LNCaP clone FGC (cell line): ENCODE data around the gene COL25A1.
"Not testable (repeated sequence)": the region's sequence is repeated elsewhere in the genome, so short reads cannot be mapped to it uniquely, and the experiment has no call there.

Source experiments
- DNase-seq: peaks from one replicate; pipeline ENCODE4 v3.0.0-alpha.2; 2011; ENCODE audit warnings: low read depth
- H3K4me3 ChIP-seq: 2 replicates; pipeline ENCODE4 v1.5.1; 2011; ENCODE audit warnings: mild to moderate bottlenecking, low read depth, low read length, control low read depth
- CTCF ChIP-seq: IDR thresholded peaks from 2 replicates; pipeline ENCODE4 v1.5.1; 2012; ENCODE audit warnings: mild to moderate bottlenecking; ENCODE audit not compliant: control insufficient read depth, insufficient read depth; ENCODE audit errors: extremely low read depth

The COL25A1 gene

GRCh38 chr4:109022961-109023360, 279.5 kb downstream of the COL25A1 start:
- DNase-seq: no peak
- H3K4me3 ChIP-seq: no peak overlapping the region
- TF ChIP-seq CTCF: no peak

GRCh38 chr4:109021630-109022029, 280.8 kb downstream of the COL25A1 start:
- not testable (repeated sequence) for DNase-seq, H3K4me3 ChIP-seq

DNA sequence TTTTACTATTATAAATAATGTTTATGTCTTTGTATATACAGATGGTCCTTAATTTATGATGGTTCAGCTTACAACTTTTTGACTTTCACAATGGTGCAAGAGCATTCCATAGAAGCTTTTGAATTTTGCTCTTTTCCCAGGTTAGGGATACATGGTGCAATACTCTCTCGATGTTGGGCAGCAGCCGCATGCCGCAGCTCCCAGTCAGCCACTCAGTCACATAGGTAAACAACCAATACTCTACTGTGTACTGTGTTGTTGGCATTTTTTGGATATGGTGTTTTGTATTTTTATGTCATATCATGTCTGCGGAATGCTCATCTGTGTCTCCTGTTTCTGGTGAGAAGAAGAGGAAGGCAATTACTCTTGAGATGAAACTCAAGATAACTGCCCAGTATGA, 281.6 kb downstream of the COL25A1 start:
- no peak for DNase-seq
- TF ChIP-seq CTCF: no peak
- H3K4me3 ChIP-seq: no peak overlapping the region

DNA sequence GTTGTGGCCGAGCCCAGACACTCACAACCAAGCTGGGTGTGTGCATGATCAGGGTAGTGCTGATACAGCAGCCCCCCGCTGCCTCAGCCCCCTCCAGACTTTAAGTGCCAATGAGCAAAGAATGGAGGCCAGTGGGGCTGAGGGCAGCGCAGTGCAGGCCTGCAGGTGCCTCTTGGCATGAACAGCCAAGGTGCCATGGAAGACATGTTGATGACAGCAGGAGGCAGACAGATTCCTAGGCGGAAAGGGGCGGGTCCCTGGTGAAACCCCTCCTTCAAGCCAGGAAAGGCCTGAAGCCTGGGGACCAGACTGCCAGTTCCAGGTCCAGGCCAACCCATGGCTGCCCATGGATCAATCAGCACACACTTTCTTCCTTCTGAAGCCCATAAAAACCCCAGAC, 286.3 kb downstream of the COL25A1 start:
- no peak for DNase-seq
- no peak overlapping the region for H3K4me3 ChIP-seq
- no peak for TF ChIP-seq CTCF

DNA sequence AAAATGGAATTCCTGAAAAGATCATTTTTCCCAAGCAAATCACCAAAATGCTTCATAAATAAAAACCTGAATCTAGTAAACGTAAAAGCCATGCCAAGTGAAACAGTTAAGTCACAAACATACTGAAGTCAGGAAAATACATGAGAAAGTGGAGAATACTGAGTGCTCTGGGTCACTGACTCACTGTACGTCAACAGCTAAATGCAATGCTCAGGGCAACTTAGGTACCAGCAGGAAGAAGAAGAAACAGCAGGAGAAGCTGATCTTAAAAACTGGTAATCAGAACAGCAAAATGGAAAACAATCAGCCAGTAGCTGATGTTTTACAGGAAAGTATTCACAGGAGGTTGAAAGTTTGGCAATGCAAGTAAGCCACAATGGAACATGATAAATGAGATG, 287.0 kb downstream of the COL25A1 start:
- TF ChIP-seq CTCF: no peak
- no peak for DNase-seq
- no peak overlapping the region for H3K4me3 ChIP-seq

- no peak for TF ChIP-seq CTCF
These were observed 287.7 kb downstream of the COL25A1 start for GRCh38 chr4:109014593-109015412.

DNA sequence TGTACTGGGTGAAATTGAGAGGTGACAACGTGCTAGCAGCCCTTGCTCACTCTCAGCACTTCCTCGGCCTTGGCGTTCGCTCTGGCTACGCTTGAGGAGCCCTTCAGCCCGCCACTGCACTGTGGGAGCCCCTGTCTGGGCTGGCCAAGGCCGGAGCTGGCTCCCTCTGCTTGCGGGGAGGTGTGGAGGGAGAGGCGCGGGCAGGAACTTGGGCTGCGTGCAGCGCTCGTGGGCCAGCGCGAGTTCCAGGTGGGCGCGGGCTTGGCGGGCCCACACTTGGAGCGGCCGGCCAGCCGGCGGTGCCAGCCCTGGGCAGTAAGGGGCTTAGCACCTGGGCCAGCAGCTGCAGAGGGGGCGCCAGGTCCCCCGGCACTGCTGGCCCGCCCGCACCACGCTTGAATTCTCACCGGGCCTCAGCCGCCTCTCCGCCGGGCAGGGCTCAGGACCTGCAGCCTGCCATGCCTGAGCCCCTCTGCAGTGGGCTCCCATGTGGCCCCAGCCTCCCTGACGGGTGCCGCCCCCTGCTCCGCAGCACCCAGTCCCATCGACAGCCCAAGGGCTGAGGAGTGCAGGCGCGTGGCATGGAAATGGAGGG, 290.1 kb downstream of the COL25A1 start:
- H3K4me3 ChIP-seq: no peak overlapping the region
- TF ChIP-seq CTCF: no peak
- no peak for DNase-seq

More at GRCh38 chr4:109014593-109015412, 287.7 kb downstream of the COL25A1 start:
- H3K4me3 ChIP-seq: no peak overlapping the region
- DNase-seq: no peak
